Liver (tissue), 9 donors: ENCODE data around the gene KRTAP10-6. TPM values are rescaled to one million over a fixed set of nuclear protein-coding genes. Genes with fewer than 3 reads are reported as not detected.
A peak's percentile ranks its signal among the peaks of the same experiment; 100 is the strongest.

ENCODE experiments used
- DNase-seq: peaks from one replicate; pipeline ENCODE4 v3.0.0-alpha.2; 2017; ENCODE audit warnings: low spot score
- H3K27ac ChIP-seq, 2 donors: one replicate each; pipeline ENCODE4 v1.7.0; 2013; ENCODE audit warnings: inconsistent platforms in 2 of 2, low read length in 2 of 2, control low read depth in 1 of 2, low read depth in 1 of 2, mild to moderate bottlenecking in 1 of 2
- H3K27me3 ChIP-seq, 4 donors: one replicate each; pipeline versions ENCODE4 v1.6.1 to v1.7.0; 2013; ENCODE audit warnings: low read length in 3 of 4, inconsistent platforms in 1 of 4, mild to moderate bottlenecking in 1 of 4, moderate library complexity in 1 of 4; ENCODE audit not compliant: control insufficient read depth in 4 of 4, insufficient read depth in 4 of 4
- H3K36me3 ChIP-seq, 4 donors: one replicate each; pipeline versions ENCODE4 v1.6.1 to v1.7.0; 2013; ENCODE audit warnings: low read length in 3 of 4, mild to moderate bottlenecking in 3 of 4, low read depth in 1 of 4, moderate library complexity in 1 of 4; ENCODE audit not compliant: control insufficient read depth in 4 of 4, insufficient read depth in 3 of 4
- H3K4me1 ChIP-seq, 4 donors: one replicate each; pipeline versions ENCODE4 v1.6.1 to v1.7.0; 2013; ENCODE audit warnings: low read length in 3 of 4, mild to moderate bottlenecking in 3 of 4, moderate library complexity in 1 of 4; ENCODE audit not compliant: control insufficient read depth in 4 of 4, insufficient read depth in 4 of 4
- H3K4me3 ChIP-seq, 3 donors: one replicate each; pipeline versions ENCODE4 v1.6.1 to v1.7.0; 2013; ENCODE audit warnings: low read length in 3 of 3, control low read depth in 1 of 3, low read depth in 1 of 3, mild to moderate bottlenecking in 1 of 3
- H3K9ac ChIP-seq, 2 donors: one replicate each; pipeline ENCODE4 v1.7.0; 2013; ENCODE audit warnings: low read length in 2 of 2, mild to moderate bottlenecking in 2 of 2, moderate library complexity in 2 of 2, control low read depth in 1 of 2, low read depth in 1 of 2
- H3K9me3 ChIP-seq, 4 donors: one replicate each; pipeline versions ENCODE4 v1.6.1 to v1.7.0; 2013; ENCODE audit warnings: low read length in 3 of 4; ENCODE audit not compliant: control insufficient read depth in 4 of 4
- CTCF ChIP-seq: fragments of 150-350 bp; IDR thresholded peaks from 2 replicates; pipeline ENCODE4 v1.5.1; 2017; ENCODE audit warnings: improper control_type of control experiment, low read depth, low read length; ENCODE audit not compliant: missing input control
- EGR1 ChIP-seq, 2 donors: IDR thresholded peaks; 2 replicates each; pipeline ENCODE4 v1.6.1; 2016 to 2018; ENCODE audit warnings: antibody characterized with exemption in 2 of 2, low read depth in 2 of 2
- FOXA1 ChIP-seq: IDR thresholded peaks from 2 replicates; pipeline ENCODE4 v1.6.1; 2016; ENCODE audit warnings: antibody characterized with exemption
- FOXA2 ChIP-seq: IDR thresholded peaks from 2 replicates; pipeline ENCODE4 v1.6.1; 2016; ENCODE audit warnings: antibody characterized with exemption
- GABPA ChIP-seq, 2 donors: IDR thresholded peaks in 1 of 2; conservative IDR thresholded peaks in 1 of 2; 2 replicates each; pipeline ENCODE4 v1.6.1; 2016; ENCODE audit warnings: antibody characterized with exemption in 2 of 2, mild to moderate bottlenecking in 1 of 2, moderate library complexity in 1 of 2
- HNF4A ChIP-seq, 2 donors: conservative IDR thresholded peaks; 2 replicates each; pipeline ENCODE4 v1.6.1; 2016; ENCODE audit warnings: antibody characterized with exemption in 2 of 2, mild to moderate bottlenecking in 2 of 2
- HNF4G ChIP-seq: IDR thresholded peaks from 2 replicates; pipeline ENCODE4 v1.6.1; 2016; ENCODE audit warnings: antibody characterized with exemption
- JUND ChIP-seq, 2 donors: IDR thresholded peaks; 2 replicates each; pipeline ENCODE4 v1.6.1; 2016; ENCODE audit warnings: antibody characterized with exemption in 2 of 2
- NR2F2 ChIP-seq: IDR thresholded peaks from 2 replicates; pipeline ENCODE4 v1.6.1; 2016; ENCODE audit warnings: antibody characterized with exemption
- RAD21 ChIP-seq, 2 donors: IDR thresholded peaks; 2 replicates each; pipeline ENCODE4 v1.6.1; 2016; ENCODE audit warnings: antibody characterized with exemption in 2 of 2, mild to moderate bottlenecking in 2 of 2
- REST ChIP-seq: IDR thresholded peaks from 2 replicates; pipeline ENCODE4 v1.6.1; 2016; ENCODE audit warnings: antibody characterized with exemption, mild to moderate bottlenecking
- RXRA ChIP-seq, 2 donors: IDR thresholded peaks; 2 replicates each; pipeline ENCODE4 v1.6.1; 2017 to 2018; ENCODE audit warnings: antibody characterized with exemption in 2 of 2, mild to moderate bottlenecking in 1 of 2
- SP1 ChIP-seq: IDR thresholded peaks from 2 replicates; pipeline ENCODE4 v1.6.1; 2018; ENCODE audit warnings: antibody characterized with exemption, mild to moderate bottlenecking
- TAF1 ChIP-seq: conservative IDR thresholded peaks from 2 replicates; pipeline ENCODE4 v1.6.1; 2016; ENCODE audit warnings: antibody characterized with exemption, mild to moderate bottlenecking
- YY1 ChIP-seq: IDR thresholded peaks from 2 replicates; pipeline ENCODE4 v1.6.1; 2016; ENCODE audit warnings: antibody characterized with exemption, mild to moderate bottlenecking
- WGBS: extraction: QIAGEN DNeasy Blood & Tissue Kit; methylation state at CpG from one replicate; pipeline ENCODE4 v1.1.7; 2013; 5-methylcytosine and 5-hydroxymethylcytosine counted together
- polyA plus RNA-seq, 2 donors: library from polyadenylated mRNA; stranded (reverse) in 1 of 2; unstranded in 1 of 2; fragments of 200-250 nt in 1 of 2; fragments of >200 nt in 1 of 2; fragmentation: Nextera tagmentation in 1 of 2; extraction: Ambion mirVana in 1 of 2; gene quantifications; one replicate each; pipeline versions ENCODE4 v1.2.1 to v1.2.3, GENCODE V29; 2013 to 2015
- total RNA-seq, 2 donors: library from RNA; depleted of rRNA; stranded (reverse); fragments of >200 nt; gene quantifications; one replicate each; pipeline ENCODE4 v1.2.3, GENCODE V29; 2014
- TF ChIP-seq, protein P1 (sequence below): IDR thresholded peaks from 2 replicates; pipeline ENCODE4 v1.6.1; 2016; ENCODE audit warnings: antibody characterized with exemption
- TF ChIP-seq, protein P2 (sequence below): IDR thresholded peaks from 2 replicates; pipeline ENCODE4 v1.6.1; 2016; ENCODE audit warnings: antibody characterized with exemption
- donor health status: healthy.
- donor health status: healthy.
- donor health status: healthy.
- donor health status: healthy.
- donor health status: healthy.

Gene KRTAP10-6
- total and polyA plus RNA-seq, 4 donors: not detected

DNA sequence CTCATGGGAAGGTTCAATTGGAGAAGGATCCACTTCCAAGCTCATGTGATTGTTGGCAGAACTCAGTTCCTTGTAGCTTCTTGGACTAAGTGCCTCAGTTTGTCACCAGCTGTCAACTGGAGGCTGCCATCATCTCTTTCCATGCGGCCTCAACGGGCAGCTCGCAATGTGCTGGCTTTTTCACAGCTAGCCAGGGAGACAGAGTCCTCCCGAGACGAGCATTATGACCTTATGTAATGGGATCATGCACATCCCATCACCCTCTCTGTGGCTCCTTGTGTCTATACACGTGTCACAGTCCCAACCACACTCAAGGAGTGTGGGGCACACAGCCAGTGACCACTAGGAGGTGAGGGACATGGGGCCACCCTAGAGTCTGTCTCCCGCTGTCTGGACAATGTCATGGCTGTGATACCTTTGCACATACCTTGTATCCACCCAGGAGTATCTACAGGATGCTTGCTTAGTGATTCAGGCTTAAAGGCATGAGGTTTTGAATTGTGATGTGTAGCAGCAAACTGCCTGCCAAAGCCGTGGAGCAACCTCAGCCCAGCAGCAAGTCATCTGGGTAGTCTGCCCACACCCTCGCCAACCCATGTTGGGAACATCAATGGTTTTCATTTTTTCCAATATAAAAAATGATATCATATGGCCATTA is 3.9 kb upstream of the KRTAP10-6 start:
- Histone ChIP-seq H3K4me1 (peaks cover 1 to 27% (median 16%) of the 10 kb centered on the region in 4 donors), H3K27me3 (no peaks in the 10 kb centered on the region), H3K4me3 (no peak overlapping the region), H3K9me3 (no peaks in the 10 kb centered on the region), H3K9ac (no peak overlapping the region), H3K27ac (no peak overlapping the region), H3K36me3 (no peaks in the 10 kb centered on the region)
- WGBS: 88% methylated on average over 9 of the region's 9 CpGs
- TF ChIP-seq REST (no peak), FOXA1 (no peak), TAF1 (no peak), CTCF (no peak), NR2F2 (no peak), JUND (IDR thresholded peaks at IDR 0.05) (no peak), EGR1 (IDR thresholded peaks at IDR 0.05; ENCODE audit: low read depth in 2 of 2) (no peak), SP1 (no peak)
- TF ChIP-seq, protein P1, sequence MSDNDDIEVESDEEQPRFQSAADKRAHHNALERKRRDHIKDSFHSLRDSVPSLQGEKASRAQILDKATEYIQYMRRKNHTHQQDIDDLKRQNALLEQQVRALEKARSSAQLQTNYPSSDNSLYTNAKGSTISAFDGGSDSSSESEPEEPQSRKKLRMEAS: no peak
- peak; percentile 12 for DNase-seq

DNA sequence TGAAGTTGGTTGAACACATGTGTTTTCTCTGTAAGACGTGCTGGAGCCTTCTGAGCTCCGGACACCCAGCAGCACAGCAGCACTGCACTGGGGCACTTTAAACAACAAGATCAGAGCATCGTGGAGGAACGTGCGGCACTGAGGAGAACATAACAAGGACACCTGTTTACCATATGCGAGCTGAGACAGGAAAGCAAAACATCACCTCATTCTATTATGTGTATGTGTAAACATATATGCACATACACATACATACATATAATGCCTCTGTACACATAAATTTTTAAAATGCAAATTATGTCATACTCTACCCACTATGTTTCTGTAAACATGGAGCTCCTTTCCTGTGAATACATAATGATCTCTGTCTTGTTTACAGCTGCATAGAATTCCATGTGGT is 3.2 kb upstream of the KRTAP10-6 start:
- H3K27ac ChIP-seq: no peak overlapping the region
- no peaks in the 10 kb centered on the region for H3K27me3 ChIP-seq
- TF ChIP-seq CTCF (no peak), EGR1 (IDR thresholded peaks at IDR 0.05; ENCODE audit: low read depth in 2 of 2) (no peak), TAF1 (no peak), HNF4A (conservative IDR thresholded peaks at IDR 0.05) (no peak), SP1 (no peak), HNF4G (no peak), YY1 (no peak), RAD21 (IDR thresholded peaks at IDR 0.05) (no peak), GABPA (IDR thresholded peaks at IDR 0.05 in 1 of 2, conservative IDR thresholded peaks at IDR 0.05 in 1 of 2) (no peak), NR2F2 (no peak), FOXA1 (no peak), FOXA2 (no peak), JUND (IDR thresholded peaks at IDR 0.05) (no peak), RXRA (IDR thresholded peaks at IDR 0.05) (no peak)
- TF ChIP-seq, protein P2, sequence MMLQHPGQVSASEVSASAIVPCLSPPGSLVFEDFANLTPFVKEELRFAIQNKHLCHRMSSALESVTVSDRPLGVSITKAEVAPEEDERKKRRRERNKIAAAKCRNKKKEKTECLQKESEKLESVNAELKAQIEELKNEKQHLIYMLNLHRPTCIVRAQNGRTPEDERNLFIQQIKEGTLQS: no peak
- TF ChIP-seq, protein P1: no peak
- H3K9me3 ChIP-seq: no peaks in the 10 kb centered on the region
- WGBS: 92% methylated on average over 6 of the region's 6 CpGs
- no peak overlapping the region for H3K9ac ChIP-seq
- no peak for DNase-seq
- H3K36me3 ChIP-seq: no peaks in the 10 kb centered on the region
- no peak overlapping the region for H3K4me3 ChIP-seq
- H3K4me1 ChIP-seq: peaks cover 1 to 27% (median 16%) of the 10 kb centered on the region in 4 donors
